SU-DHL-6 (cell line): Measurements from ENCODE around the gene RGS8.

Experiments used
- H2AFZ ChIP-seq: fragments of 200-600 bp; sonication (generic); 2 replicates; pipeline ENCODE4 v1.6.1; 2014; ENCODE audit warnings: low read depth, mild to moderate bottlenecking, moderate library complexity, mixed read lengths, antibody characterized with exemption, low read length; ENCODE audit not compliant: severe bottlenecking
- H3F3A ChIP-seq: fragments of 200-600 bp; shearing (Covaris generic); 2 replicates; pipeline ENCODE4 v1.6.0; 2016; ENCODE audit warnings: antibody characterized with exemption, mild to moderate bottlenecking; ENCODE audit not compliant: insufficient read depth
- H3K27ac ChIP-seq: fragments of 200-600 bp; sonication (generic); 2 replicates; pipeline ENCODE4 v1.5.1; 2016; ENCODE audit warnings: low read depth, mild to moderate bottlenecking, low read length, moderate library complexity, mixed read lengths
- H3K27me3 ChIP-seq: fragments of 200-600 bp; sonication (generic), shearing (Covaris generic); 2 replicates; pipeline ENCODE4 v1.6.0; 2014; ENCODE audit warnings: mild to moderate bottlenecking, low read length
- H3K36me3 ChIP-seq: fragments of 200-600 bp; sonication (generic); 2 replicates; pipeline ENCODE4 v1.6.1; 2014; ENCODE audit warnings: mild to moderate bottlenecking, low read length, mixed read lengths
- H3K4me2 ChIP-seq: fragments of 300-600, 200-600 bp; shearing (Covaris generic), sonication (generic); 2 replicates; pipeline ENCODE4 v1.6.0; 2014; ENCODE audit warnings: low read length, low read depth, mild to moderate bottlenecking; ENCODE audit not compliant: poor library complexity, severe bottlenecking
- H3K4me3 ChIP-seq: fragments of 200-600 bp; sonication (generic); 2 replicates; pipeline ENCODE4 v1.5.1; 2014; ENCODE audit warnings: antibody characterized with exemption, low read length, mild to moderate bottlenecking, mixed read lengths; ENCODE audit not compliant: insufficient read depth, poor library complexity, severe bottlenecking
- H3K79me2 ChIP-seq: fragments of 200-600 bp; sonication (generic); 2 replicates; pipeline ENCODE4 v1.6.1; 2014; ENCODE audit warnings: mild to moderate bottlenecking, low read length, moderate library complexity; ENCODE audit not compliant: insufficient read depth
- H3K9ac ChIP-seq: fragments of 200-600 bp; sonication (generic); 2 replicates; pipeline ENCODE4 v1.7.0; 2014; ENCODE audit warnings: mild to moderate bottlenecking, low read length
- H3K9me2 ChIP-seq: fragments of 200-600 bp; sonication (generic); replicated peaks from 2 replicates; pipeline ENCODE4 v1.6.1; 2014; ENCODE audit warnings: low read length; ENCODE audit not compliant: insufficient read depth
- H3K9me3 ChIP-seq: fragments of 200-600 bp; sonication (generic); 2 replicates; pipeline ENCODE4 v1.6.1; 2014; ENCODE audit warnings: low read length, mixed read lengths; ENCODE audit not compliant: insufficient read depth
- H4K20me1 ChIP-seq: fragments of 200-600 bp; sonication (generic); 2 replicates; pipeline ENCODE4 v1.6.1; 2014; ENCODE audit warnings: low read depth, mild to moderate bottlenecking, antibody characterized with exemption, low read length, moderate library complexity, mixed read lengths
- EZH2phosphoT487 ChIP-seq: fragments of 200-600 bp; sonication (generic), shearing (Covaris generic); conservative IDR thresholded peaks from 2 replicates; pipeline ENCODE4 v1.6.1; 2018; ENCODE audit warnings: mild to moderate bottlenecking, antibody characterized with exemption, low read length, moderate library complexity, mixed read lengths
- TF ChIP-seq, protein P1 (sequence below): fragments of 200-600 bp; sonication (generic); IDR thresholded peaks from one replicate; pipeline ENCODE4 v1.5.1; 2017; ENCODE audit warnings: antibody characterized with exemption, mild to moderate bottlenecking, low read length, moderate library complexity; ENCODE audit not compliant: insufficient read depth, poor library complexity, severe bottlenecking

Gene RGS8

DNA sequence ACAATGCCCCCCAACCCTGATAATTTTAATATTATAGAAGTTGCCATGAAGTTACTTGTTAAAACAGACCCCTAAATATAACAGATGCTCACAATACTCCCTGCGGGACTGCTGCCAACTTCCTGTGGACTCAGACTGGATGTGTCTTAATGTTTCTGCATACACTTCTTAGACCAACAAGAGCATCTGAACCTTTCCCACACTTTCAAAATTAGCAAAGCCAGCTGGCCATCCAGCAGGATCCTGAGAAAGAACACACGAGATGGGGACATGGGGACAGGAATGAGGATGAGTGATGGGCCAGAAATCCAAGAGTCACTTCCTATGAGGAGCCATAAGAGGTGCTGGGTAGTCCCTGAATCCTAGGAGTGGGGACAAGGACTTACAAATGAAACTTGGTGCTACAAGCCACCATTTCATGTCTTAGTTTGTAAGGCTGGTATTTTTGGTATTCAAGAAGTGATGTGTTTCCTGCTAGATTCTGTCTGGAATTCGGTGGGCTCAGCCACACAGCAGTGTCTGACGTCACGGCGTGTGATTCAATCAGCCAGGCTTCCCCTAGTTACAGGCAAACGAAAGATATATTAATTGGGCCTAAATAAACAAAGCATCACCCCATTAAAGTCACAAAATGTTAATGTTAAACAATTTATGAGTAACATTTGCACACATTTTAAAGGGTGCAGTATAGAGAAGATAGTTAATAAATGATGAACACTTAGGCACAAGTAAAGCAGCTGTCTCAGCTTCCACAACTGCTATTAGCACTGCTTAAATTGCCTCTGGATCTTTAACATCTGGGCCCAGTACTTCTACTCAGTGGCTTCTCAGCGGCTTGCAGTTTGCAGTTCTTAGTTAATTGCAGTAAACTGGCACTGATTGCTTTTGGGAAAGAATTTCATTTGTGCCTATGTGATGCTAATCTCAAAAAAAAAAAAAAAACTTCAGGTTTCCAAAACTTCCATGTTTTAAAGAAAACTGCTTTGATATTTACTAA lies 41.2 kb upstream of the RGS8 start:
- Histone ChIP-seq H4K20me1 (no peaks in the 10 kb centered on the region), H3K27ac (no peak overlapping the region), H3K4me3 (no peak overlapping the region), H3K9me2 (no peaks in the 10 kb centered on the region), H3K79me2 (no peaks in the 10 kb centered on the region), H3F3A (no peaks in the 10 kb centered on the region), H3K27me3 (no peaks in the 10 kb centered on the region), H3K9me3 (no peaks in the 10 kb centered on the region), H3K9ac (no peak overlapping the region), H3K36me3 (no peaks in the 10 kb centered on the region), H2AFZ (no peak overlapping the region), H3K4me2 (no peak overlapping the region)
- TF ChIP-seq, protein P1, sequence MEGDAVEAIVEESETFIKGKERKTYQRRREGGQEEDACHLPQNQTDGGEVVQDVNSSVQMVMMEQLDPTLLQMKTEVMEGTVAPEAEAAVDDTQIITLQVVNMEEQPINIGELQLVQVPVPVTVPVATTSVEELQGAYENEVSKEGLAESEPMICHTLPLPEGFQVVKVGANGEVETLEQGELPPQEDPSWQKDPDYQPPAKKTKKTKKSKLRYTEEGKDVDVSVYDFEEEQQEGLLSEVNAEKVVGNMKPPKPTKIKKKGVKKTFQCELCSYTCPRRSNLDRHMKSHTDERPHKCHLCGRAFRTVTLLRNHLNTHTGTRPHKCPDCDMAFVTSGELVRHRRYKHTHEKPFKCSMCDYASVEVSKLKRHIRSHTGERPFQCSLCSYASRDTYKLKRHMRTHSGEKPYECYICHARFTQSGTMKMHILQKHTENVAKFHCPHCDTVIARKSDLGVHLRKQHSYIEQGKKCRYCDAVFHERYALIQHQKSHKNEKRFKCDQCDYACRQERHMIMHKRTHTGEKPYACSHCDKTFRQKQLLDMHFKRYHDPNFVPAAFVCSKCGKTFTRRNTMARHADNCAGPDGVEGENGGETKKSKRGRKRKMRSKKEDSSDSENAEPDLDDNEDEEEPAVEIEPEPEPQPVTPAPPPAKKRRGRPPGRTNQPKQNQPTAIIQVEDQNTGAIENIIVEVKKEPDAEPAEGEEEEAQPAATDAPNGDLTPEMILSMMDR, result no peak
- no peak for TF ChIP-seq EZH2phosphoT487

GRCh38 chr1:182724215-182724614 lies 39.8 kb upstream of the RGS8 start:
- Histone ChIP-seq H3K9me3 (no peaks in the 10 kb centered on the region), H3K27me3 (no peaks in the 10 kb centered on the region), H2AFZ (no peak overlapping the region), H3K4me3 (no peak overlapping the region), H3K79me2 (no peaks in the 10 kb centered on the region), H4K20me1 (no peaks in the 10 kb centered on the region), H3K4me2 (no peak overlapping the region), H3K27ac (no peak overlapping the region), H3K9ac (no peak overlapping the region), H3K36me3 (no peaks in the 10 kb centered on the region), H3K9me2 (no peaks in the 10 kb centered on the region), H3F3A (no peaks in the 10 kb centered on the region)
- TF ChIP-seq EZH2phosphoT487, result no peak
- TF ChIP-seq, protein P1, result no peak

GRCh38 chr1:182723200-182723599 lies 38.8 kb upstream of the RGS8 start:
- Histone ChIP-seq H4K20me1 (no peaks in the 10 kb centered on the region), H3K4me3 (no peak overlapping the region), H3K36me3 (no peaks in the 10 kb centered on the region), H2AFZ (no peak overlapping the region), H3K27me3 (no peaks in the 10 kb centered on the region), H3K79me2 (no peaks in the 10 kb centered on the region), H3K9ac (no peak overlapping the region), H3K9me3 (no peaks in the 10 kb centered on the region), H3K27ac (no peak overlapping the region), H3K9me2 (no peaks in the 10 kb centered on the region), H3K4me2 (no peak overlapping the region), H3F3A (no peaks in the 10 kb centered on the region)
- TF ChIP-seq, protein P1, result no peak
- TF ChIP-seq EZH2phosphoT487, result no peak
